B cell (primary cell): ENCODE data around the gene RGS3. TPM values are rescaled to one million over a fixed set of nuclear protein-coding genes. Genes with fewer than 3 reads are reported as not detected.

Experiments
- ATAC-seq: fragments of 200-7000 bp; cut with Tn5 transposase; one replicate; pipeline ENCODE4 v1.10.0; 2021; ENCODE audit warnings: low read depth, mild to moderate bottlenecking, moderate number of reproducible peaks, moderate library complexity
- CTCF ChIA-PET: fragments of 350-600 bp; sonication (Branson Sonifier 250); formaldehyde crosslinking; loops from one replicate; lab custom pipeline; 2021; ENCODE audit warnings: antibody characterized with exemption, inconsistent platforms; lab: Charles Lee
- POLR2A ChIA-PET: fragments of 350-600 bp; sonication (Branson Sonifier 250); formaldehyde crosslinking; loops from one replicate; lab custom pipeline; 2021; ENCODE audit warnings: antibody characterized with exemption; lab: Charles Lee
- DNase-seq: peaks from one replicate; pipeline ENCODE4 v3.0.0; 2013
- H2AFZ ChIP-seq: 2 replicates; pipeline ENCODE4 v1.6.1; 2012; ENCODE audit warnings: mild to moderate bottlenecking, low read depth, low read length; ENCODE audit not compliant: insufficient read depth, poor library complexity, severe bottlenecking
- H3K27ac ChIP-seq, 2 donors: 1 replicate in 1 of 2; 2 replicates in 1 of 2; pipeline ENCODE4 v1.5.1; 2012 to 2013; ENCODE audit warnings: low read length in 2 of 2, mild to moderate bottlenecking in 2 of 2, moderate library complexity in 1 of 2
- H3K27me3 ChIP-seq, 4 experiments: fragments of 200-600 bp in 1 of 4; sonication (generic) in 1 of 4; replicated peaks in 1 of 4; 1 replicate in 2 of 4; 2 replicates in 2 of 4; pipeline versions ENCODE4 v1.6.1 to v1.7.0; 2013 to 2016; ENCODE audit warnings: low read length in 3 of 4, mild to moderate bottlenecking in 2 of 4, mixed read lengths in 1 of 4, moderate library complexity in 1 of 4; ENCODE audit not compliant: insufficient read depth in 4 of 4, control insufficient read depth in 3 of 4; ENCODE audit errors: control extremely low read depth in 1 of 4
- H3K36me3 ChIP-seq, 2 experiments: replicated peaks in 1 of 2; 1 replicate in 1 of 2; 2 replicates in 1 of 2; pipeline versions ENCODE4 v1.6.1 to v1.7.1; 2013; ENCODE audit warnings: low read length in 1 of 2; ENCODE audit not compliant: insufficient read depth in 2 of 2, control insufficient read depth in 1 of 2; ENCODE audit errors: control extremely low read depth in 1 of 2, extremely low read depth in 1 of 2
- H3K4me1 ChIP-seq, 2 donors: fragments of 200-600 bp in 1 of 2; sonication (generic) in 1 of 2; 1 replicate in 1 of 2; 2 replicates in 1 of 2; pipeline versions ENCODE4 v1.5.1 to v1.6.1; 2013 to 2017; ENCODE audit warnings: low read length in 2 of 2; ENCODE audit not compliant: control insufficient read depth in 2 of 2, insufficient read depth in 2 of 2
- H3K4me2 ChIP-seq: replicated peaks from 2 replicates; pipeline ENCODE3; 2012; ENCODE audit warnings: mild to moderate bottlenecking, low read depth, low read length; ENCODE audit not compliant: poor library complexity, severe bottlenecking
- H3K4me3 ChIP-seq, 5 experiments: fragments of 200-600 bp in 1 of 5; sonication (generic) in 1 of 5; 1 replicate in 3 of 5; 2 replicates in 2 of 5; pipeline versions ENCODE4 v1.5.1 to v1.7.0; 2011 to 2016; ENCODE audit warnings: low read length in 4 of 5, mild to moderate bottlenecking in 4 of 5, low read depth in 2 of 5, control low read depth in 1 of 5, moderate library complexity in 1 of 5; ENCODE audit not compliant: insufficient read depth in 1 of 5; ENCODE audit errors: control extremely low read depth in 1 of 5, extremely low read depth in 1 of 5
- H3K79me2 ChIP-seq: fragments of 200-600 bp; sonication (generic); one replicate; pipeline ENCODE4 v1.6.0; 2016; ENCODE audit warnings: low read length; ENCODE audit not compliant: control insufficient read depth, insufficient read depth
- H3K9ac ChIP-seq: fragments of 200-600 bp; sonication (generic); 2 replicates; pipeline ENCODE4 v1.6.1; 2017; ENCODE audit warnings: mild to moderate bottlenecking, low read length, moderate library complexity
- H3K9me3 ChIP-seq, 3 donors: one replicate each; pipeline versions ENCODE4 v1.6.1 to v1.7.1; 2013; ENCODE audit warnings: low read length in 2 of 3; ENCODE audit not compliant: control insufficient read depth in 2 of 3, insufficient read depth in 1 of 3; ENCODE audit errors: control extremely low read depth in 1 of 3
- H4K20me1 ChIP-seq: 2 replicates; pipeline ENCODE4 v1.6.0; 2012; ENCODE audit warnings: mild to moderate bottlenecking, low read length; ENCODE audit not compliant: insufficient read depth, control insufficient read depth, poor library complexity, severe bottlenecking
- H3K27ac Mint-ChIP-seq: one replicate; pipeline ENCODE4 v1.8.0; 2021; ENCODE audit warnings: mixed read lengths
- H3K27me3 Mint-ChIP-seq: one replicate; pipeline ENCODE4 v1.8.0; 2021; ENCODE audit warnings: mixed read lengths
- H3K4me1 Mint-ChIP-seq: one replicate; pipeline ENCODE4 v1.8.0; 2021; ENCODE audit warnings: mixed read lengths
- H3K4me3 Mint-ChIP-seq: one replicate; pipeline ENCODE4 v1.8.0; 2021; ENCODE audit warnings: mixed read lengths
- H3K9me3 Mint-ChIP-seq: one replicate; pipeline ENCODE4 v1.8.0; 2022; ENCODE audit warnings: mixed read lengths; ENCODE audit not compliant: insufficient read depth
- EZH2 ChIP-seq: IDR thresholded peaks from 2 replicates; pipeline ENCODE4 v1.6.1; 2012; ENCODE audit warnings: borderline replicate concordance, low read depth, mild to moderate bottlenecking, moderate library complexity, low read length; ENCODE audit not compliant: insufficient read depth, poor library complexity, severe bottlenecking
- WGBS: methylation state at CpG from one replicate; pipeline ENCODE4 v1.1.5; 2013; ENCODE audit warnings: missing lambda C conversion rate; ENCODE audit not compliant: insufficient coverage; 5-methylcytosine and 5-hydroxymethylcytosine counted together
- intact Hi-C: fragments of 100-400 bp; cut with micrococcal nuclease; formaldehyde crosslinking; loops from one replicate; pipeline ENCODE4 v1.10.0; 2022
- polyA plus RNA-seq: library from polyadenylated mRNA; depleted of rRNA; stranded (reverse); fragments of >200 nt; gene quantifications from 2 replicates; pipeline ENCODE4 v1.2.3, GENCODE V29; 2012
- total RNA-seq, 2 donors: library from RNA; stranded (reverse); fragments of 120-200 nt in 1 of 2; gene quantifications; 1 replicate in 1 of 2; 2 replicates in 1 of 2; pipeline versions ENCODE4 v1.2.3 to v1.2.4, GENCODE V29; 2013 to 2022
- TF ChIP-seq, protein P1 (sequence below): fragments of 200-600 bp; IDR thresholded peaks from one replicate; pipeline ENCODE4 v1.8.0; 2022; ENCODE audit warnings: antibody characterized with exemption, mild to moderate bottlenecking

RGS3 gene
- total and polyA plus RNA-seq, 2 donors (not counting 1 experiment from before 2014, with no cell fraction given): 12.0 to 15.6 TPM

DNA sequence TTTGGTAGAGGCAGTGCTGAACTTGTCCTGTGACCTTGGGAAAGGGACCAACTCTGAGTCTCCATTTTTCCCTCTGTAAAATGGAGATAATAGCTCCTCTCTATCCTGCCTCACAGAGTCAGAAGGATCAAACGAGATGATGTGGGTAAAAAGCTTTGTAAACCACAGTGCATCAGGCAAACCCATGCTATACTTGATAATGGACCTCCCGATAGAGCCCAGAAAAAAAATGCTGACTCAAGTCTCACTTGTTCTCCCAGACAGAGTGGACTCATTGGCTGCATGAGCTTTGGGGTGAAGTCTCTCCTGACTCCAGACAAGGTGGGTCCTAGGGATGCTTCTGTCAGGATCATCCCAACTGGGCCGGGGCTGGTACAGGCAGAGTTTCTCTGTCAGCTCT, 32.0 kb downstream of the RGS3 start:
- TF ChIP-seq EZH2: no peak
- TF ChIP-seq, protein P1, sequence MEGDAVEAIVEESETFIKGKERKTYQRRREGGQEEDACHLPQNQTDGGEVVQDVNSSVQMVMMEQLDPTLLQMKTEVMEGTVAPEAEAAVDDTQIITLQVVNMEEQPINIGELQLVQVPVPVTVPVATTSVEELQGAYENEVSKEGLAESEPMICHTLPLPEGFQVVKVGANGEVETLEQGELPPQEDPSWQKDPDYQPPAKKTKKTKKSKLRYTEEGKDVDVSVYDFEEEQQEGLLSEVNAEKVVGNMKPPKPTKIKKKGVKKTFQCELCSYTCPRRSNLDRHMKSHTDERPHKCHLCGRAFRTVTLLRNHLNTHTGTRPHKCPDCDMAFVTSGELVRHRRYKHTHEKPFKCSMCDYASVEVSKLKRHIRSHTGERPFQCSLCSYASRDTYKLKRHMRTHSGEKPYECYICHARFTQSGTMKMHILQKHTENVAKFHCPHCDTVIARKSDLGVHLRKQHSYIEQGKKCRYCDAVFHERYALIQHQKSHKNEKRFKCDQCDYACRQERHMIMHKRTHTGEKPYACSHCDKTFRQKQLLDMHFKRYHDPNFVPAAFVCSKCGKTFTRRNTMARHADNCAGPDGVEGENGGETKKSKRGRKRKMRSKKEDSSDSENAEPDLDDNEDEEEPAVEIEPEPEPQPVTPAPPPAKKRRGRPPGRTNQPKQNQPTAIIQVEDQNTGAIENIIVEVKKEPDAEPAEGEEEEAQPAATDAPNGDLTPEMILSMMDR: no peak
- no peak for DNase-seq
- no peaks in the 10 kb centered on the region for H3K4me1 ChIP-seq
- peaks cover 0 to 4% (median 0%) of the 10 kb centered on the region in 4 experiments for H3K27me3 ChIP-seq
- H3K9me3 Mint-ChIP-seq: no peaks in the 10 kb centered on the region
- POLR2A ChIA-PET: interaction anchor here (0.6 kb wide), 2 partner anchors 9 to 48 kb away, joined by 3 to 9 read pairs; no protein-coding TSS in a partner anchor
- no peaks in the 10 kb centered on the region for H3K27me3 Mint-ChIP-seq
- CTCF ChIA-PET: interaction anchor here (1.0 to 1.2 kb wide), 3 partner anchors 49 to 160 kb away, joined by 3 to 4 read pairs (median 3); no protein-coding TSS in a partner anchor
- H3K4me2 ChIP-seq: no peak overlapping the region
- no peaks in the 10 kb centered on the region for H4K20me1 ChIP-seq
- no peaks in the 10 kb centered on the region for H3K79me2 ChIP-seq
- H3K4me1 Mint-ChIP-seq: no peaks in the 10 kb centered on the region
- H2AFZ ChIP-seq: no peak overlapping the region
- 87% methylated on average over 3 of the region's 3 CpGs for WGBS
- no peak overlapping the region for H3K4me3 Mint-ChIP-seq
- H3K9me3 ChIP-seq: no peaks in the 10 kb centered on the region
- H3K27ac ChIP-seq: no peak overlapping the region
- no peak overlapping the region for H3K4me3 ChIP-seq
- intact Hi-C loops: no loop called here
- no peak for ATAC-seq
- no peak overlapping the region for H3K9ac ChIP-seq
- no peak overlapping the region for H3K27ac Mint-ChIP-seq
- no peaks in the 10 kb centered on the region for H3K36me3 ChIP-seq

- 98% methylated on average over 9 of the region's 9 CpGs for whole genome bisulfite sequencing
- peaks cover 0 to 4% (median 0%) of the 10 kb centered on the region in 4 experiments for H3K27me3 ChIP-seq
- H3K4me3 ChIP-seq: no peak overlapping the region
- H3K27ac ChIP-seq: no peak overlapping the region
- no peak overlapping the region for H3K4me2 ChIP-seq
- Mint-ChIP-seq H3K27ac (no peak overlapping the region), H3K9me3 (no peaks in the 10 kb centered on the region), H3K4me3 (no peak overlapping the region), H3K4me1 (no peaks in the 10 kb centered on the region), H3K27me3 (no peaks in the 10 kb centered on the region)
- DNase-seq: no peak
- H3K79me2 ChIP-seq: no peaks in the 10 kb centered on the region
- no peak overlapping the region for H2AFZ ChIP-seq
- intact Hi-C loops: no loop called here
- no peaks in the 10 kb centered on the region for H3K4me1 ChIP-seq
- no peak overlapping the region for H3K9ac ChIP-seq
- ChIA-PET CTCF (no interaction called here), POLR2A (no interaction called here)
- no peak for ATAC-seq
- H3K36me3 ChIP-seq: no peaks in the 10 kb centered on the region
- H3K9me3 ChIP-seq: no peaks in the 10 kb centered on the region
- H4K20me1 ChIP-seq: no peaks in the 10 kb centered on the region
- TF ChIP-seq, protein P1: no peak
- no peak for TF ChIP-seq EZH2
Measured at GRCh38 chr9:113497051-113497450, 33.5 kb downstream of the RGS3 start.
